ENCODE measurements around the gene CFHR2. TPM values are rescaled to one million over a fixed set of nuclear protein-coding genes. Genes with fewer than 3 reads are reported as not detected.

The CFHR2 gene
- total RNA-seq, result not detected in 2 replicates

GRCh38 chr1:196943568-196943967 is at the start of gene CFHR2:
CFHR2 (plus strand) TSS chr1:196943738; CDS start chr1:196943881, 143 bp downstream.

GRCh38 chr1:196977278-196977677 is 33.7 kb downstream of the CFHR2 start, which contains the start of gene CFHR5:
CFHR5 (plus strand) TSS chr1:196977556; CDS start chr1:196977665, 109 bp downstream.

Other genes with a start within 250 kb of the CFHR2 start
- gene CFHR3, start 168.9 kb upstream of the CFHR2 start, total RNA-seq, result not detected in 2 replicates
- 0.12 TPM in 1 of 2 replicates, not detected in the other for gene CFHR1, start 124.0 kb upstream of the CFHR2 start, total RNA-seq
- gene CFHR4, start 55.7 kb upstream of the CFHR2 start, total RNA-seq, result not detected in 2 replicates
- not detected in 2 replicates for gene CFHR5, start 33.8 kb downstream of the CFHR2 start, total RNA-seq
- not detected in 2 replicates for gene F13B, start 123.5 kb downstream of the CFHR2 start, total RNA-seq
- 1.6 and 2.9 TPM in 2 replicates for gene ASPM, start 202.9 kb downstream of the CFHR2 start, total RNA-seq